Heart left ventricle (tissue), 16 donors: ENCODE results near the gene C12orf76. TPM values are rescaled to one million over a fixed set of nuclear protein-coding genes. Genes with fewer than 3 reads are reported as not detected.

ENCODE experiments used
- ATAC-seq, 4 donors: fragments of 200-7000 bp; cut with Tn5 transposase; one replicate each; pipeline ENCODE4 v1.9.1; 2020 to 2022; ENCODE audit warnings: moderate library complexity in 4 of 4, mild to moderate bottlenecking in 3 of 4, moderate number of reproducible peaks in 1 of 4
- DNase-seq, 5 donors: peaks; one replicate each; pipeline ENCODE4 v3.0.0-alpha.2; 2020
- H3K27ac ChIP-seq, 12 donors: fragments of 200-600 bp; sonication (generic) in 4 of 12; one replicate each; pipeline versions ENCODE4 v1.5.0 to v1.8.0; 2016 to 2022; ENCODE audit warnings: mild to moderate bottlenecking in 2 of 12
- H3K27me3 ChIP-seq, 9 donors: fragments of 200-600 bp; sonication (generic) in 2 of 9; one replicate each; pipeline versions ENCODE4 v1.5.1 to v1.8.0; 2016 to 2022; ENCODE audit warnings: mild to moderate bottlenecking in 3 of 9
- H3K36me3 ChIP-seq, 9 donors: fragments of 200-600 bp; sonication (generic) in 2 of 9; one replicate each; pipeline versions ENCODE4 v1.5.0 to v1.8.0; 2018 to 2022; ENCODE audit warnings: mild to moderate bottlenecking in 2 of 9
- H3K4me1 ChIP-seq, 12 donors: fragments of 200-600 bp; sonication (generic) in 4 of 12; one replicate each; pipeline versions ENCODE4 v1.5.0 to v1.8.0; 2016 to 2022; ENCODE audit warnings: mild to moderate bottlenecking in 3 of 12
- H3K4me3 ChIP-seq, 12 donors: fragments of 200-600 bp; sonication (generic) in 4 of 12; one replicate each; pipeline versions ENCODE4 v1.5.0 to v1.8.0; 2017 to 2022; ENCODE audit warnings: mild to moderate bottlenecking in 9 of 12, moderate library complexity in 4 of 12
- H3K9me3 ChIP-seq, 12 donors: fragments of 200-600 bp; sonication (generic) in 4 of 12; one replicate each; pipeline versions ENCODE4 v1.5.0 to v1.8.0; 2016 to 2022; ENCODE audit warnings: mild to moderate bottlenecking in 1 of 12
- POLR2A ChIP-seq, 2 donors: fragments of 450-650 bp; IDR thresholded peaks; one replicate each; pipeline ENCODE4 v1.6.1; 2017; ENCODE audit warnings: antibody characterized with exemption in 2 of 2, mild to moderate bottlenecking in 2 of 2, moderate library complexity in 2 of 2
- WGBS, 4 donors: extraction: QIAGEN DNeasy Blood & Tissue Kit in 2 of 4; methylation state at CpG; one replicate each; pipeline versions ENCODE4 v1.1.5 to v1.1.7; 2013 to 2018; 5-methylcytosine and 5-hydroxymethylcytosine counted together
- intact Hi-C, 10 donors: fragments of 100-400 bp; cut with DNase I; formaldehyde crosslinking; loops; one replicate each; pipeline versions ENCODE4 v1.11.1 to v1.14.2; 2022
- polyA plus RNA-seq, 2 donors: library from polyadenylated mRNA; stranded (reverse); fragments of 200-250 nt; gene quantifications; one replicate each; pipeline ENCODE4 v1.2.3, GENCODE V29; 2013
- total RNA-seq, 9 donors: library from RNA; depleted of rRNA in 2 of 9; stranded (reverse); fragments of >200 nt in 2 of 9; fragmentation: NEBNext Ultra II Directional in 3 of 9; extraction: Animal tissue kit (Norgen Biotek cat#: 25700) in 3 of 9; gene quantifications; one replicate each; pipeline versions ENCODE4 v1.1.0 to v1.2.4, GENCODE V29; 2016 to 2023
- TF ChIP-seq, protein P1 (sequence below), 12 donors: fragments of 200-600 bp; sonication (generic) in 4 of 12; IDR thresholded peaks; one replicate each; pipeline versions ENCODE4 v1.5.0 to v1.8.0; 2018 to 2022; ENCODE audit warnings: antibody characterized with exemption in 12 of 12, mild to moderate bottlenecking in 5 of 12
- donor health status: ischemic (EF 13 %, LVEDD 7.1; RV severe dilation, severe dysfunction).
- donor health status: healthy with polysubstance abuse.
- donor health status: DM: no; HTN: yes; CAD: no.
- donor health status: DM: no; HTN: no; CAD: no.
- donor health status: ischemic (EF 25% LVEDD 6.9; RV normal size, moderate dysfunction).
- donor health status: ischemic (EF 25% LVEDD 5.7; RV mildly dilated, moderate dysfunction).
- donor health status: healthy.
- donor health status: DM: yes; HTN: yes; CAD: no.
- donor health status: ischemic (EF 35%, LVEDD 5.7; RV mildly dilated, moderate dysfunction).
- donor health status: nonischemic (EF 11% LVEDD 7.7; RV severe dilation, severe dysfunction).
- donor health status: DM: yes; HTN: yes; CAD: no.
- donor health status: PGD.
- donor health status: ischemic (EF 29% LVEDD 5.4; RV normal size, mild dysfunction).
- donor health status: nonischemic (EF 23%, LVEDD 6.1; RV moderate dilation, normal function).

Gene C12orf76
- total and polyA plus RNA-seq, 11 donors, result 3.5 to 13.3 (median 4.7) TPM

DNA sequence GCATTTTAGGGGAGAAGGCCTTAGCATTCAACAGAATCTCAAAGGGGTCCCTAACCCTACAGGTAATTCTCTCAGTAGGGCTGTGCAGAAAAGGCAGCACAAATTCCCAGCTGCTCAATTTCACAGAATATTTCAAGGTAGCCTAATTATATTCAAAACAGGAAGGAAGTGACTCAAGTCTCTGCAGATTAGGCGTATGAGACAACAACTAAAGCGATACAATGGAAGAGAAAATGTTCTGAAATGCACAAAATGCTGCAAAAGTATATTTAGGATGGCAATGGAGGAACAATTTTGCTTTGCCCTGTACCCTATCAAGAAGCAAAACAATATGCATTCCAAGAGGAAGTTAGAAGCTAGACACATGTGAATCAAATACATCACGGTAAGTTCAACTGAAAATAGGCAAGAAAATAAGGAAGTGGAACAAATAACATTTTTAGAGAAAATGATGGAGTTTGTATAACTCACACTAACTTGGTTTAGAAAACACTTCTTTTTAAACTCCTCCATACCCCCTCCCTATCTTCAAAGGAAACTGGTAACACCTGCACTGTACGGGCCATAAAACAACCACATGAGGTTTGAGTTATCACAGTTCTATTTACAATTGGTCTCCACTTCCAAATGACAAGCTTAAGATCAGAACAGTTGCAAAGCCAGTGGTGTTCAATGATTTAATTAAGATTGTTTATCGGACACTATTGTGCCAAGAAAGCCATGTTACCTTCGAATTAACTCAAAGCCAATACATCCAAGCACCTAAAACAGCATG, 53.7 kb downstream of the C12orf76 start:
- peaks cover 0 to 29% (median 21%) of the 10 kb centered on the region in 9 donors for H3K36me3 ChIP-seq
- H3K27ac ChIP-seq, result peak overlapping the region in 11 of 12 donors; percentile 32 to 99 (median 90)
- 37 to 45% (median 38%) methylated on average over 6 of the region's 6 CpGs for WGBS, 4 donors
- intact Hi-C loops, result loop anchor here in 4 of 10 donors (5.0 kb wide), 3 partner anchors 32 to 53 kb away; partner anchors contain the start of gene C12orf76 (in 1 of the 4)
- H3K4me1 ChIP-seq, result peaks cover 0 to 59% (median 33%) of the 10 kb centered on the region in 12 donors
- ATAC-seq (no peak), DNase-seq (no peak)
- no peaks in the 10 kb centered on the region for H3K9me3 ChIP-seq
- TF ChIP-seq POLR2A (IDR thresholded peaks at IDR 0.05), result no peak
- TF ChIP-seq, protein P1, sequence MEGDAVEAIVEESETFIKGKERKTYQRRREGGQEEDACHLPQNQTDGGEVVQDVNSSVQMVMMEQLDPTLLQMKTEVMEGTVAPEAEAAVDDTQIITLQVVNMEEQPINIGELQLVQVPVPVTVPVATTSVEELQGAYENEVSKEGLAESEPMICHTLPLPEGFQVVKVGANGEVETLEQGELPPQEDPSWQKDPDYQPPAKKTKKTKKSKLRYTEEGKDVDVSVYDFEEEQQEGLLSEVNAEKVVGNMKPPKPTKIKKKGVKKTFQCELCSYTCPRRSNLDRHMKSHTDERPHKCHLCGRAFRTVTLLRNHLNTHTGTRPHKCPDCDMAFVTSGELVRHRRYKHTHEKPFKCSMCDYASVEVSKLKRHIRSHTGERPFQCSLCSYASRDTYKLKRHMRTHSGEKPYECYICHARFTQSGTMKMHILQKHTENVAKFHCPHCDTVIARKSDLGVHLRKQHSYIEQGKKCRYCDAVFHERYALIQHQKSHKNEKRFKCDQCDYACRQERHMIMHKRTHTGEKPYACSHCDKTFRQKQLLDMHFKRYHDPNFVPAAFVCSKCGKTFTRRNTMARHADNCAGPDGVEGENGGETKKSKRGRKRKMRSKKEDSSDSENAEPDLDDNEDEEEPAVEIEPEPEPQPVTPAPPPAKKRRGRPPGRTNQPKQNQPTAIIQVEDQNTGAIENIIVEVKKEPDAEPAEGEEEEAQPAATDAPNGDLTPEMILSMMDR (IDR thresholded peaks at IDR 0.05), result no peak
- H3K27me3 ChIP-seq, result no peaks in the 10 kb centered on the region
- peak overlapping the region; percentile 82 to 100 (median 92) for H3K4me3 ChIP-seq

DNA sequence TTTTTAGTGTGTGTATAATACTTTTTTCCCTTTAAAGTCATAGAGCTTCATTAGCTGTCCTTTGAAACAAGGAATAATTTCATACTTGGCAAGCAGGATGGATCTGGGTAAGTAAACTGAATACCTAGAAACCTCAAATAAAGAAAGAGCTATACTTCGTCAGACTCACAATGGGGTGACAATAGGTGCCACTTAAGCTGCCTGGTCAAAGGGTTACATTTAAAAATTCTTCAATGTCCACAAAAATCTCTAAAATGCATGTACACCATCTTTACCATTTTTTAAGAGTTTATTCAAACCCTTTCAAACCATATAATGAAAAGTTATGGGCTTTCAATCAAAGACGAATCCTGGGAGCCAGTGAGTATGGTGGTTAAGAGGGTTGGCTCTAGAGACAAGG, 55.2 kb downstream of the C12orf76 start:
- intact Hi-C loops, result no loop called here
- Histone ChIP-seq H3K27ac (peak overlapping the region in 1 of 12 donors; percentile 99), H3K36me3 (peaks cover 0 to 44% (median 35%) of the 10 kb centered on the region in 9 donors), H3K4me1 (peaks cover 0 to 60% (median 33%) of the 10 kb centered on the region in 12 donors), H3K27me3 (no peaks in the 10 kb centered on the region), H3K9me3 (no peaks in the 10 kb centered on the region), H3K4me3 (no peak overlapping the region)
- no peak for DNase-seq
- WGBS, 4 donors, result 82 to 91% (median 85%) methylated on average over 2 of the region's 2 CpGs
- TF ChIP-seq, protein P1 (IDR thresholded peaks at IDR 0.05), result no peak
- TF ChIP-seq POLR2A (IDR thresholded peaks at IDR 0.05), result no peak
- no peak for ATAC-seq

DNA sequence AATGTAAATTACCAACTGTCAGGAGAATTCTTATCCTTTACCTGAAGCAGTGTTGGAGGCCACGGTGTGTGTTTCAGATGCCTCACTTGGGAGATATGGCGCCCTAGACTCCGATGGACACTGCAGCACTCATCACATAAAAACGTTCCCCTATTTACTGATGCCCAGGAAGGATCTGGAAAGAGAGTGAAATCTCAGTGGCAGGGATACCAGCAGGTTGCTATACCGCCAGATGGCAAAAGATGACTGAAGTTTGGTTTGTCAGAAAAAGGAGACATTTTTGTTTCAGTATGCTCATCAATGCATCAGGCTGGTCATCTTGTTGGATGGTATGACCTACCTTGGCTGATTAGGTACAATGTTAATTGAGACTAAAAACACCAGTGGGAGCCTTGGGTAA, 56.7 kb downstream of the C12orf76 start:
- no peak for TF ChIP-seq POLR2A (IDR thresholded peaks at IDR 0.05)
- TF ChIP-seq, protein P1 (IDR thresholded peaks at IDR 0.05), result no peak
- H3K4me3 ChIP-seq, result no peak overlapping the region
- intact Hi-C loops, result no loop called here
- ATAC-seq (no peak), DNase-seq (no peak)
- WGBS, 4 donors, result 90 to 96% (median 94%) methylated on average over 5 of the region's 5 CpGs
- H3K27me3 ChIP-seq, result no peaks in the 10 kb centered on the region
- H3K4me1 ChIP-seq, result peaks cover 0 to 58% (median 32%) of the 10 kb centered on the region in 12 donors
- H3K27ac ChIP-seq, result no peak overlapping the region
- H3K36me3 ChIP-seq, result peaks cover 0 to 59% (median 51%) of the 10 kb centered on the region in 9 donors
- H3K9me3 ChIP-seq, result no peaks in the 10 kb centered on the region

Other genes with a start within 250 kb of the C12orf76 start
- 1 to 10 TPM in 2 of 9 donors, under 1 TPM in 6, not detected in 1; 0.17 to 3.9 (median 0.32) TPM for gene TRPV4, start 215.1 kb downstream of the C12orf76 start, total RNA-seq
- under 1 TPM; 0.19 TPM for gene TRPV4, start 215.1 kb downstream of the C12orf76 start, polyA plus RNA-seq
- gene GLTP, start 168.0 kb downstream of the C12orf76 start, total RNA-seq, result 10 to 100 TPM; 18.0 to 68.6 (median 25.1) TPM
- 10 to 100 TPM; 16.9 to 28.1 TPM for gene GLTP, start 168.0 kb downstream of the C12orf76 start, polyA plus RNA-seq
- gene TCHP, start 148.2 kb downstream of the C12orf76 start, total RNA-seq, result 10 to 100 TPM in 4 of 9 donors, 1 to 10 TPM in 5; 7.4 to 11.7 (median 8.9) TPM
- 10 to 100 TPM; 10.1 to 10.6 TPM for gene TCHP, start 148.2 kb downstream of the C12orf76 start, polyA plus RNA-seq
- 10 to 100 TPM; 28.5 to 56.7 (median 41.7) TPM for gene GIT2, start 52.2 kb downstream of the C12orf76 start, total RNA-seq
- gene GIT2, start 52.2 kb downstream of the C12orf76 start, polyA plus RNA-seq, result 10 to 100 TPM; 17.4 to 33.9 TPM
- gene ANKRD13A, start 49.1 kb downstream of the C12orf76 start, total RNA-seq, result 10 to 100 TPM; 16.0 to 80.6 (median 24.4) TPM
- gene ANKRD13A, start 49.1 kb downstream of the C12orf76 start, polyA plus RNA-seq, result 10 to 100 TPM in 1 of 2 donors, 1 to 10 TPM in 1; 8.4 to 47.4 TPM
- 1 to 10 TPM; 6.1 to 9.8 (median 8.9) TPM for gene IFT81, start 75.8 kb upstream of the C12orf76 start, total RNA-seq
- gene IFT81, start 75.8 kb upstream of the C12orf76 start, polyA plus RNA-seq, result 1 to 10 TPM; 4.3 to 6.7 TPM
- gene ATP2A2, start 232.7 kb upstream of the C12orf76 start, total RNA-seq, result 1,000 to 10,000 TPM; 1,194 to 2,963 (median 1,871) TPM
- 1,000 to 10,000 TPM in 1 of 2 donors, 100 to 1,000 TPM in 1; 494 to 1,113 TPM for gene ATP2A2, start 232.7 kb upstream of the C12orf76 start, polyA plus RNA-seq